HepG2 (cell line): ENCODE results near the gene SOBP. TPM values are rescaled to one million over a fixed set of nuclear protein-coding genes. Genes with fewer than 3 reads are reported as not detected.
A peak's percentile ranks its signal among the peaks of the same experiment; 100 is the strongest.

Source experiments
- DDIT3 ChIP-seq: sonication (generic); formaldehyde crosslinking; IDR thresholded peaks from 2 replicates; pipeline ENCODE4 v1.4.0; 2020; ENCODE audit warnings: mild to moderate bottlenecking, missing genetic modification reagents
- FOXK1 ChIP-seq: sonication (generic); formaldehyde crosslinking; IDR thresholded peaks from 2 replicates; pipeline ENCODE4 v1.4.0; 2020; ENCODE audit warnings: low read depth, missing genetic modification reagents, borderline replicate concordance
- HNRNPK ChIP-seq: fragments of 200-400 bp; formaldehyde crosslinking; IDR thresholded peaks from 2 replicates; pipeline ENCODE4 v1.6.1; 2018; ENCODE audit warnings: low read length, low read depth, moderate library complexity, mild to moderate bottlenecking; ENCODE audit not compliant: poor library complexity, severe bottlenecking
- HNRNPLL ChIP-seq: fragments of 200-400 bp; formaldehyde crosslinking; IDR thresholded peaks from 2 replicates; pipeline ENCODE4 v1.6.1; 2017; ENCODE audit warnings: mild to moderate bottlenecking, low read depth, low read length; ENCODE audit not compliant: poor library complexity, severe bottlenecking
- RFX5 ChIP-seq: IDR thresholded peaks from 2 replicates; pipeline ENCODE4 v1.6.1; 2011; ENCODE audit warnings: low read depth, low read length, improper control_type of control experiment
- SRSF9 ChIP-seq: fragments of 200-400 bp; formaldehyde crosslinking; IDR thresholded peaks from 2 replicates; pipeline ENCODE4 v1.6.1; 2018; ENCODE audit warnings: borderline replicate concordance, mild to moderate bottlenecking, low read depth, low read length; ENCODE audit not compliant: insufficient read depth, poor library complexity, severe bottlenecking
- SYNCRIP ChIP-seq: fragments of 200-400 bp; formaldehyde crosslinking; IDR thresholded peaks from 2 replicates; pipeline ENCODE4 v1.6.1; 2018; ENCODE audit warnings: mild to moderate bottlenecking, low read depth, low read length; ENCODE audit not compliant: insufficient read depth
- TCF7L2 ChIP-seq: IDR thresholded peaks from 2 replicates; pipeline ENCODE4 v1.6.1; 2011; ENCODE audit warnings: mild to moderate bottlenecking, low read depth, low read length, moderate library complexity
- TMF1 ChIP-seq: sonication (generic); formaldehyde crosslinking; IDR thresholded peaks from 2 replicates; pipeline ENCODE4 v1.8.1; 2022; ENCODE audit warnings: low read depth, missing genetic modification reagents
- ZBTB7A ChIP-seq: sonication (generic); formaldehyde crosslinking; IDR thresholded peaks from 2 replicates; pipeline ENCODE4 v1.8.0; 2022; ENCODE audit warnings: mild to moderate bottlenecking, missing genetic modification reagents
- ZMAT3 ChIP-seq: sonication (generic); formaldehyde crosslinking; conservative IDR thresholded peaks from 2 replicates; pipeline ENCODE4 v1.7.0; 2021; ENCODE audit warnings: missing genetic modification reagents
- ZMYM3 ChIP-seq: sonication (generic); formaldehyde crosslinking; IDR thresholded peaks from 2 replicates; pipeline ENCODE4 v1.5.1; 2020; ENCODE audit warnings: mild to moderate bottlenecking, missing genetic modification reagents
- ZNF142 ChIP-seq: sonication (generic); formaldehyde crosslinking; IDR thresholded peaks from 2 replicates; pipeline ENCODE4 v1.4.0; 2020; ENCODE audit warnings: missing genetic modification reagents
- ZNF20 ChIP-seq: sonication (generic); formaldehyde crosslinking; IDR thresholded peaks from 2 replicates; pipeline ENCODE4 v1.4.0; 2020; ENCODE audit warnings: mild to moderate bottlenecking, moderate library complexity, missing genetic modification reagents
- ZNF652 ChIP-seq: IDR thresholded peaks from 2 replicates; pipeline ENCODE4 v1.6.1; 2016; ENCODE audit warnings: low read depth, borderline replicate concordance
- ZNF678 ChIP-seq: sonication (generic); formaldehyde crosslinking; IDR thresholded peaks from 2 replicates; pipeline ENCODE4 v1.4.0; 2020; ENCODE audit warnings: mild to moderate bottlenecking, missing genetic modification reagents
- ZNF75D ChIP-seq: sonication (generic); formaldehyde crosslinking; IDR thresholded peaks from 2 replicates; pipeline ENCODE4 v1.8.1; 2023; ENCODE audit warnings: missing genetic modification reagents, mild to moderate bottlenecking, borderline replicate concordance
- ZNF782 ChIP-seq: sonication (generic); formaldehyde crosslinking; IDR thresholded peaks from 2 replicates; pipeline ENCODE4 v1.4.0; 2020; ENCODE audit warnings: missing genetic modification reagents, mild to moderate bottlenecking, borderline replicate concordance
- polyA plus RNA-seq, 8 experiments: library from polyadenylated mRNA; depleted of rRNA in 3 of 8; stranded (reverse) in 7 of 8; unstranded in 1 of 8; fragments of >200 nt; fragmentation: Illumina TruSeq in 4 of 8; extraction: Trizol in 4 of 8; gene quantifications; 2 replicates each; pipeline versions ENCODE4 v1.2.1 to v1.2.3, GENCODE V29; 2011 to 2016; ENCODE audit warnings: low read depth in 4 of 8, missing spikeins in 1 of 8, mixed read lengths in 1 of 8; ENCODE audit not compliant: insufficient read depth in 1 of 8
- total RNA-seq, 5 experiments: library from RNA; depleted of rRNA; stranded (reverse); fragments of >200 nt; fragmentation: Illumina TruSeq; extraction: Trizol; gene quantifications; 2 replicates each; pipeline ENCODE4 v1.2.3, GENCODE V29; 2016; ENCODE audit warnings: low read depth in 1 of 5
- TF ChIP-seq, protein P1 (sequence below): sonication (generic); formaldehyde crosslinking; IDR thresholded peaks from 2 replicates; pipeline ENCODE4 v1.4.0; 2020; ENCODE audit warnings: missing genetic modification reagents, borderline replicate concordance

Gene SOBP
- total and polyA plus RNA-seq, 2 of the 13 experiments (the other 11 are each of a cell fraction or from before 2014, with no cell fraction given), result 1.5 to 6.9 TPM

GRCh38 chr6:107488875-107489635 is 862 bp upstream of the SOBP start (continued):
- TF ChIP-seq ZNF142 (CRISPR knock-in tag), result 0 out of 2 replicates have a peak, but pooled peaks have one; percentile 38
- TF ChIP-seq DDIT3 (CRISPR knock-in tag), result no peak
- TF ChIP-seq FOXK1 (CRISPR knock-in tag), result no peak
- peak; percentile 4 for TF ChIP-seq HNRNPK
- TF ChIP-seq ZMAT3 (CRISPR knock-in tag), result no peak
- TF ChIP-seq ZNF678 (CRISPR knock-in tag), result no peak
- TF ChIP-seq ZNF75D (CRISPR knock-in tag), result no peak
- no peak for TF ChIP-seq SYNCRIP
- TF ChIP-seq ZMYM3 (CRISPR knock-in tag), result no peak
- no peak for TF ChIP-seq ZNF20
- no peak for TF ChIP-seq SRSF9
- TF ChIP-seq HNRNPLL, result peak; percentile 47
- TF ChIP-seq, protein P1, sequence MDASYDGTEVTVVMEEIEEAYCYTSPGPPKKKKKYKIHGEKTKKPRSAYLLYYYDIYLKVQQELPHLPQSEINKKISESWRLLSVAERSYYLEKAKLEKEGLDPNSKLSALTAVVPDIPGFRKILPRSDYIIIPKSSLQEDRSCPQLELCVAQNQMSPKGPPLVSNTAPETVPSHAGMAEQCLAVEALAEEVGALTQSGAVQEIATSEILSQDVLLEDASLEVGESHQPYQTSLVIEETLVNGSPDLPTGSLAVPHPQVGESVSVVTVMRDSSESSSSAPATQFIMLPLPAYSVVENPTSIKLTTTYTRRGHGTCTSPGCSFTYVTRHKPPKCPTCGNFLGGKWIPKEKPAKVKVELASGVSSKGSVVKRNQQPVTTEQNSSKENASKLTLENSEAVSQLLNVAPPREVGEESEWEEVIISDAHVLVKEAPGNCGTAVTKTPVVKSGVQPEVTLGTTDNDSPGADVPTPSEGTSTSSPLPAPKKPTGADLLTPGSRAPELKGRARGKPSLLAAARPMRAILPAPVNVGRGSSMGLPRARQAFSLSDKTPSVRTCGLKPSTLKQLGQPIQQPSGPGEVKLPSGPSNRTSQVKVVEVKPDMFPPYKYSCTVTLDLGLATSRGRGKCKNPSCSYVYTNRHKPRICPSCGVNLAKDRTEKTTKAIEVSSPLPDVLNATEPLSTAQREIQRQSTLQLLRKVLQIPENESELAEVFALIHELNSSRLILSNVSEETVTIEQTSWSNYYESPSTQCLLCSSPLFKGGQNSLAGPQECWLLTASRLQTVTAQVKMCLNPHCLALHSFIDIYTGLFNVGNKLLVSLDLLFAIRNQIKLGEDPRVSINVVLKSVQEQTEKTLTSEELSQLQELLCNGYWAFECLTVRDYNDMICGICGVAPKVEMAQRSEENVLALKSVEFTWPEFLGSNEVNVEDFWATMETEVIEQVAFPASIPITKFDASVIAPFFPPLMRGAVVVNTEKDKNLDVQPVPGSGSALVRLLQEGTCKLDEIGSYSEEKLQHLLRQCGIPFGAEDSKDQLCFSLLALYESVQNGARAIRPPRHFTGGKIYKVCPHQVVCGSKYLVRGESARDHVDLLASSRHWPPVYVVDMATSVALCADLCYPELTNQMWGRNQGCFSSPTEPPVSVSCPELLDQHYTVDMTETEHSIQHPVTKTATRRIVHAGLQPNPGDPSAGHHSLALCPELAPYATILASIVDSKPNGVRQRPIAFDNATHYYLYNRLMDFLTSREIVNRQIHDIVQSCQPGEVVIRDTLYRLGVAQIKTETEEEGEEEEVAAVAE (CRISPR knock-in tag), result no peak
- no peak for TF ChIP-seq ZNF652 (CRISPR knock-in tag)
- peak; percentile 58; the same call in 1 of the 2 replicates for TF ChIP-seq ZBTB7A (CRISPR knock-in tag)
- TF ChIP-seq TCF7L2, result no peak
- TF ChIP-seq TMF1 (CRISPR knock-in tag), result no peak
- no peak for TF ChIP-seq RFX5
- TF ChIP-seq ZNF782 (CRISPR knock-in tag), result no peak
